DOHH2 (cell line): ENCODE data around the gene DLST.

Experiments
- CTCF ChIP-seq: fragments of 200-600 bp; sonication (generic); IDR thresholded peaks from one replicate; pipeline ENCODE4 v1.5.1; 2014; ENCODE audit warnings: antibody characterized with exemption, mild to moderate bottlenecking, low read depth, low read length; ENCODE audit not compliant: poor library complexity, severe bottlenecking
- EZH2phosphoT487 ChIP-seq: fragments of 200-600 bp; sonication (generic); IDR thresholded peaks from 2 replicates; pipeline ENCODE4 v1.6.1; 2017; ENCODE audit warnings: borderline replicate concordance, mild to moderate bottlenecking, antibody characterized with exemption, low read length, moderate library complexity, mixed read lengths

GRCh38 chr14:74838166-74838565 is 43.5 kb upstream of the DLST start:
- no peak for TF ChIP-seq CTCF
- TF ChIP-seq EZH2phosphoT487 = no peak
